ENCODE measurements around the gene GPC3.

DNA sequence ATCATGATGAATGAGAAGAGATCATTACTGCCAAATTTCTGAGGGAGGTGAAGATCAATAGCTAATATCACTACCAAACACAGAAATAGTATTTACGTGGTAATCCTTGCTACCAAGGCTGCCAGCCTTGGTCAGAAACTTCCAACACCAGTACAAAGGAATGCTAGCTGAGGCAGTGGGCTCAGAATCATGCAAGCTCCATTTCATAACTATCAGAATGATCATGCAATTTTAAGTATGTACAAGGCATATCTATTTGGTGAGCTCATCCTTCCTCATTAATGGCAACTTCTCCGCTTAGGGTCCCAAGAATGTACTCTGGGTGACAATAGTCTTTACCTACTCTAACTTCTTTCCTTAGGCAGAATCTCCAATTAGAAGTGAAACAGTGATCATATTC, 135.0 kb downstream of the GPC3 start:
- TF ChIP-seq, protein P1, sequence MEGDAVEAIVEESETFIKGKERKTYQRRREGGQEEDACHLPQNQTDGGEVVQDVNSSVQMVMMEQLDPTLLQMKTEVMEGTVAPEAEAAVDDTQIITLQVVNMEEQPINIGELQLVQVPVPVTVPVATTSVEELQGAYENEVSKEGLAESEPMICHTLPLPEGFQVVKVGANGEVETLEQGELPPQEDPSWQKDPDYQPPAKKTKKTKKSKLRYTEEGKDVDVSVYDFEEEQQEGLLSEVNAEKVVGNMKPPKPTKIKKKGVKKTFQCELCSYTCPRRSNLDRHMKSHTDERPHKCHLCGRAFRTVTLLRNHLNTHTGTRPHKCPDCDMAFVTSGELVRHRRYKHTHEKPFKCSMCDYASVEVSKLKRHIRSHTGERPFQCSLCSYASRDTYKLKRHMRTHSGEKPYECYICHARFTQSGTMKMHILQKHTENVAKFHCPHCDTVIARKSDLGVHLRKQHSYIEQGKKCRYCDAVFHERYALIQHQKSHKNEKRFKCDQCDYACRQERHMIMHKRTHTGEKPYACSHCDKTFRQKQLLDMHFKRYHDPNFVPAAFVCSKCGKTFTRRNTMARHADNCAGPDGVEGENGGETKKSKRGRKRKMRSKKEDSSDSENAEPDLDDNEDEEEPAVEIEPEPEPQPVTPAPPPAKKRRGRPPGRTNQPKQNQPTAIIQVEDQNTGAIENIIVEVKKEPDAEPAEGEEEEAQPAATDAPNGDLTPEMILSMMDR (conservative IDR thresholded peaks at IDR 0.05 in 1 of 2, IDR thresholded peaks at IDR 0.05 in 1 of 2; ENCODE audit: extremely low read depth in 1 of 2, insufficient read depth in 1 of 2, low read depth in 1 of 2, low read length in 2 of 2), result no peak
- TF ChIP-seq EZH2 (IDR thresholded peaks at IDR 0.05; ENCODE audit: borderline replicate concordance, low read length), result no peak
